GM12878 (cell line): ENCODE results near the gene ZNF628. TPM values are rescaled to one million over a fixed set of nuclear protein-coding genes. Genes with fewer than 3 reads are reported as not detected.

Experiments used
- ATAC-seq: fragments of 200-7000 bp; cut with Tn5 transposase; 3 replicates; pipeline ENCODE4 v1.9.1; 2020; ENCODE audit warnings: mild to moderate bottlenecking, moderate library complexity
- BruUV-seq: library from RNA; stranded (reverse); fragments of 400-500 nt; replicated peaks from 2 replicates; lab custom pipeline; 2021; lab: Mats Ljungman, UMichigan
- CTCF ChIA-PET: fragments of 300-600 bp; sonication (Branson Sonifier 250); formaldehyde crosslinking; extraction: SDS; loops from one replicate; lab custom pipeline; 2021; ENCODE audit warnings: inconsistent platforms; lab: Yijun Ruan, JAX
- POLR2A ChIA-PET: fragments of 350-600 bp; formaldehyde crosslinking; extraction: SDS; loops from one replicate; lab custom pipeline; 2021; ENCODE audit warnings: inconsistent platforms; lab: Charles Lee
- RAD21 ChIA-PET: fragments of 300-600 bp; sonication (Branson Sonifier 250); formaldehyde crosslinking; loops from one replicate; lab custom pipeline; 2023; ENCODE audit warnings: antibody characterized with exemption; ENCODE audit not compliant: unreplicated experiment; lab: Charles Lee
- SMC1A ChIA-PET: fragments of 300-600 bp; sonication (Branson Sonifier 250); formaldehyde crosslinking; loops from one replicate; lab custom pipeline; 2023; ENCODE audit not compliant: unreplicated experiment, uncharacterized antibody; lab: Charles Lee
- DNase-seq: peaks from one replicate; pipeline ENCODE4 v3.0.0-alpha.2; 2011; ENCODE audit warnings: low read depth, low spot score
- FAIRE-seq: peaks from 3 replicates; lab custom pipeline; 2011; peaks lifted over from hg19 to GRCh38; lab: Jason Lieb, UNC
- H2AFZ ChIP-seq: 2 replicates; pipeline ENCODE4 v1.6.0; 2011; ENCODE audit warnings: low read depth, low read length, control low read depth; ENCODE audit not compliant: control insufficient read depth
- H3K27ac ChIP-seq: 2 replicates; pipeline ENCODE4 v1.5.1; 2011; ENCODE audit warnings: control low read depth; ENCODE audit not compliant: control insufficient read depth, insufficient read depth
- H3K27me3 ChIP-seq, 2 experiments: replicated peaks in 1 of 2; 2 replicates each; pipeline versions ENCODE4 v1.6.0 to v1.6.1; 2011; ENCODE audit warnings: low read length in 1 of 2; ENCODE audit not compliant: control insufficient read depth in 2 of 2, insufficient read depth in 2 of 2
- H3K36me3 ChIP-seq, 2 experiments: 2 replicates each; pipeline ENCODE4 v1.5.1; 2011; ENCODE audit warnings: low read length in 1 of 2; ENCODE audit not compliant: control insufficient read depth in 2 of 2, insufficient read depth in 2 of 2
- H3K4me1 ChIP-seq: 2 replicates; pipeline ENCODE4 v1.6.1; 2011; ENCODE audit warnings: mild to moderate bottlenecking, low read length, moderate library complexity, mixed read lengths; ENCODE audit not compliant: control insufficient read depth, insufficient read depth
- H3K4me2 ChIP-seq: 2 replicates; pipeline ENCODE4 v1.6.0; 2011; ENCODE audit warnings: control low read depth; ENCODE audit not compliant: control insufficient read depth, insufficient read depth
- H3K4me3 ChIP-seq: fragments of 200-600 bp; sonication (generic); 2 replicates; pipeline ENCODE4 v1.5.1; 2016
- H3K79me2 ChIP-seq: 2 replicates; pipeline ENCODE4 v1.6.0; 2011; ENCODE audit warnings: low read length; ENCODE audit not compliant: control insufficient read depth, insufficient read depth
- H3K9ac ChIP-seq: 2 replicates; pipeline ENCODE4 v1.8.0; 2011; ENCODE audit warnings: low read length, control low read depth, mixed read lengths; ENCODE audit not compliant: control insufficient read depth, insufficient read depth
- H3K9me3 ChIP-seq: replicated peaks from 3 replicates; pipeline ENCODE4 v1.5.1; 2011; ENCODE audit warnings: mild to moderate bottlenecking, low read length; ENCODE audit not compliant: control insufficient read depth, insufficient read depth
- H4K20me1 ChIP-seq: 2 replicates; pipeline ENCODE4 v1.6.0; 2011; ENCODE audit not compliant: control insufficient read depth, insufficient read depth
- BCL11A ChIP-seq: IDR thresholded peaks from 2 replicates; pipeline ENCODE4 v1.6.1; 2011; ENCODE audit warnings: low read depth, low read length
- BRCA1 ChIP-seq: IDR thresholded peaks from 2 replicates; pipeline ENCODE4 v1.6.1; 2011; ENCODE audit warnings: low read depth, low read length, improper control_type of control experiment
- CBFB ChIP-seq: IDR thresholded peaks from 2 replicates; pipeline ENCODE4 v1.6.1; 2016; ENCODE audit warnings: antibody characterized with exemption, low read depth
- DPF2 ChIP-seq: fragments of 450-650 bp; IDR thresholded peaks from 2 replicates; pipeline ENCODE4 v1.6.1; 2017; ENCODE audit warnings: mild to moderate bottlenecking
- HDGF ChIP-seq: fragments of 450-650 bp; IDR thresholded peaks from 2 replicates; pipeline ENCODE4 v1.6.1; 2016; ENCODE audit warnings: antibody characterized with exemption
- HSF1 ChIP-seq: fragments of 150-350 bp; IDR thresholded peaks from 2 replicates; pipeline ENCODE4 v1.6.1; 2014; ENCODE audit warnings: mild to moderate bottlenecking, low read depth, low read length
- NFXL1 ChIP-seq: fragments of 450-650 bp; IDR thresholded peaks from 2 replicates; pipeline ENCODE4 v1.6.1; 2017; ENCODE audit warnings: antibody characterized with exemption, mild to moderate bottlenecking, borderline replicate concordance
- NFYA ChIP-seq: IDR thresholded peaks from 2 replicates; pipeline ENCODE4 v1.6.1; 2011; ENCODE audit warnings: low read depth, mild to moderate bottlenecking, low read length, improper control_type of control experiment, borderline replicate concordance
- RB1 ChIP-seq: fragments of 450-650 bp; formaldehyde crosslinking; IDR thresholded peaks from 2 replicates; pipeline ENCODE4 v1.6.1; 2017; ENCODE audit warnings: mild to moderate bottlenecking, borderline replicate concordance
- RFX5 ChIP-seq: IDR thresholded peaks from 2 replicates; pipeline ENCODE4 v1.6.1; 2011; ENCODE audit warnings: low read depth, low read length, improper control_type of control experiment
- ZZZ3 ChIP-seq: IDR thresholded peaks from 2 replicates; pipeline ENCODE4 v1.6.1; 2011; ENCODE audit warnings: low read depth; ENCODE audit not compliant: control insufficient read depth, insufficient read length
- WGBS: methylation state at CpG from one replicate; pipeline ENCODE4 v1.1.6; 2016; ENCODE audit warnings: low lambda C conversion rate; ENCODE audit not compliant: insufficient replicate concordance, insufficient coverage; ENCODE audit errors: missing lambda C conversion rate; 5-methylcytosine and 5-hydroxymethylcytosine counted together
- in situ Hi-C: fragments of 300-500 bp; cut with MboI; formaldehyde crosslinking; loops from 9 replicates; pipeline ENCODE4 v1.14.3; 2018; ENCODE audit warnings: mixed read lengths
- intact Hi-C: fragments of 100-400 bp; cut with micrococcal nuclease; formaldehyde crosslinking; loops from one replicate; pipeline ENCODE4 v1.14.2; 2022; ENCODE audit not compliant: unreplicated experiment
- polyA plus RNA-seq, 11 experiments: library from polyadenylated mRNA; depleted of rRNA in 4 of 11; unstranded in 6 of 11; stranded (reverse) in 5 of 11; fragments of >200 nt; fragmentation: Nextera tagmentation in 4 of 11; fragmentation: Illumina TruSeq in 1 of 11; extraction: Ambion mirVana in 4 of 11; extraction: Trizol in 1 of 11; gene quantifications; 1 replicate in 1 of 11; 2 replicates in 10 of 11; pipeline versions ENCODE4 v1.2.1 to v1.2.3, GENCODE V29; 2011 to 2016; ENCODE audit warnings: inconsistent platforms in 2 of 11, missing spikeins in 2 of 11, low read depth in 1 of 11
- total RNA-seq, 4 experiments: library from RNA; depleted of rRNA in 3 of 4; stranded (reverse); fragments of >200 nt in 3 of 4; fragmentation: Illumina TruSeq in 1 of 4; extraction: Trizol in 1 of 4; gene quantifications; 2 replicates each; pipeline versions ENCODE4 v1.2.1 to v1.2.3, GENCODE V29; 2013 to 2021
- TF ChIP-seq, protein P1 (sequence below): fragments of 450-650 bp; formaldehyde crosslinking; IDR thresholded peaks from 2 replicates; pipeline ENCODE4 v1.4.0; 2022; ENCODE audit warnings: mild to moderate bottlenecking, moderate library complexity
- TF ChIP-seq, protein P2 (sequence below): fragments of 450-650 bp; IDR thresholded peaks from 2 replicates; pipeline ENCODE4 v1.6.1; 2017; ENCODE audit warnings: mild to moderate bottlenecking, moderate library complexity

Gene ZNF628
- total and polyA plus RNA-seq, 10 of the 15 experiments (the other 5 are each of a cell fraction or from before 2014, with no cell fraction given), result 0.04 to 11.3 (median 1.6) TPM; not detected in 1

- no peak within 1 kb of the TSS for H3K27ac ChIP-seq
- ATAC-seq (no peak), FAIRE-seq (no peak), DNase-seq (no peak)
- no peak within 1 kb of the TSS for H3K9ac ChIP-seq
- no peak within 1 kb of the TSS for H2AFZ ChIP-seq
- peaks cover 6% of the 10 kb centered on the region for H3K4me1 ChIP-seq
- TF ChIP-seq BCL11A (no peak), ZZZ3 (no peak), RFX5 (no peak), NFXL1 (no peak), HSF1 (no peak), RB1 (no peak), CBFB (no peak), BRCA1 (no peak), DPF2 (no peak), HDGF (no peak), NFYA (no peak)
- TF ChIP-seq, protein P1, sequence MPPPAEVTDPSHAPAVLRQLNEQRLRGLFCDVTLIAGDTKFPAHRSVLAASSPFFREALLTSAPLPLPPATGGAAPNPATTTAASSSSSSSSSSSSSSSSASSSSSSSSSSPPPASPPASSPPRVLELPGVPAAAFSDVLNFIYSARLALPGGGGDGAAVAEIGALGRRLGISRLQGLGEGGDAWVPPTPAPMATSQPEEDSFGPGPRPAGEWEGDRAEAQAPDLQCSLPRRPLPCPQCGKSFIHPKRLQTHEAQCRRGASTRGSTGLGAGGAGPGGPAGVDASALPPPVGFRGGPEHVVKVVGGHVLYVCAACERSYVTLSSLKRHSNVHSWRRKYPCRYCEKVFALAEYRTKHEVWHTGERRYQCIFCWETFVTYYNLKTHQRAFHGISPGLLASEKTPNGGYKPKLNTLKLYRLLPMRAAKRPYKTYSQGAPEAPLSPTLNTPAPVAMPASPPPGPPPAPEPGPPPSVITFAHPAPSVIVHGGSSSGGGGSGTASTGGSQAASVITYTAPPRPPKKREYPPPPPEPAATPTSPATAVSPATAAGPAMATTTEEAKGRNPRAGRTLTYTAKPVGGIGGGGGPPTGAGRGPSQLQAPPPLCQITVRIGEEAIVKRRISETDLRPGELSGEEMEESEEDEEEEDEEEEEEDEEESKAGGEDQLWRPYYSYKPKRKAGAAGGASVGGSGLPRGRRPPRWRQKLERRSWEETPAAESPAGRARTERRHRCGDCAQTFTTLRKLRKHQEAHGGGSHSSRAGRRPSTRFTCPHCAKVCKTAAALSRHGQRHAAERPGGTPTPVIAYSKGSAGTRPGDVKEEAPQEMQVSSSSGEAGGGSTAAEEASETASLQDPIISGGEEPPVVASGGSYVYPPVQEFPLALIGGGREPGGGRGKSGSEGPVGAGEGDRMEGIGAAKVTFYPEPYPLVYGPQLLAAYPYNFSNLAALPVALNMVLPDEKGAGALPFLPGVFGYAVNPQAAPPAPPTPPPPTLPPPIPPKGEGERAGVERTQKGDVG (CRISPR knock-in tag), result no peak
- TF ChIP-seq, protein P2, sequence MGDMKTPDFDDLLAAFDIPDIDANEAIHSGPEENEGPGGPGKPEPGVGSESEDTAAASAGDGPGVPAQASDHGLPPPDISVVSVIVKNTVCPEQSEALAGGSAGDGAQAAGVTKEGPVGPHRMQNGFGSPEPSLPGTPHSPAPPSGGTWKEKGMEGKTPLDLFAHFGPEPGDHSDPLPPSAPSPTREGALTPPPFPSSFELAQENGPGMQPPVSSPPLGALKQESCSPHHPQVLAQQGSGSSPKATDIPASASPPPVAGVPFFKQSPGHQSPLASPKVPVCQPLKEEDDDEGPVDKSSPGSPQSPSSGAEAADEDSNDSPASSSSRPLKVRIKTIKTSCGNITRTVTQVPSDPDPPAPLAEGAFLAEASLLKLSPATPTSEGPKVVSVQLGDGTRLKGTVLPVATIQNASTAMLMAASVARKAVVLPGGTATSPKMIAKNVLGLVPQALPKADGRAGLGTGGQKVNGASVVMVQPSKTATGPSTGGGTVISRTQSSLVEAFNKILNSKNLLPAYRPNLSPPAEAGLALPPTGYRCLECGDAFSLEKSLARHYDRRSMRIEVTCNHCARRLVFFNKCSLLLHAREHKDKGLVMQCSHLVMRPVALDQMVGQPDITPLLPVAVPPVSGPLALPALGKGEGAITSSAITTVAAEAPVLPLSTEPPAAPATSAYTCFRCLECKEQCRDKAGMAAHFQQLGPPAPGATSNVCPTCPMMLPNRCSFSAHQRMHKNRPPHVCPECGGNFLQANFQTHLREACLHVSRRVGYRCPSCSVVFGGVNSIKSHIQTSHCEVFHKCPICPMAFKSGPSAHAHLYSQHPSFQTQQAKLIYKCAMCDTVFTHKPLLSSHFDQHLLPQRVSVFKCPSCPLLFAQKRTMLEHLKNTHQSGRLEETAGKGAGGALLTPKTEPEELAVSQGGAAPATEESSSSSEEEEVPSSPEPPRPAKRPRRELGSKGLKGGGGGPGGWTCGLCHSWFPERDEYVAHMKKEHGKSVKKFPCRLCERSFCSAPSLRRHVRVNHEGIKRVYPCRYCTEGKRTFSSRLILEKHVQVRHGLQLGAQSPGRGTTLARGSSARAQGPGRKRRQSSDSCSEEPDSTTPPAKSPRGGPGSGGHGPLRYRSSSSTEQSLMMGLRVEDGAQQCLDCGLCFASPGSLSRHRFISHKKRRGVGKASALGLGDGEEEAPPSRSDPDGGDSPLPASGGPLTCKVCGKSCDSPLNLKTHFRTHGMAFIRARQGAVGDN, result no peak
- SMC1A ChIA-PET, result interaction anchor here (1.7 to 1.8 kb wide), 3 partner anchors 10 to 16 kb away, joined by 4 to 6 read pairs (median 5); no protein-coding TSS in a partner anchor
- H3K4me3 ChIP-seq, result no peak within 1 kb of the TSS
- CTCF ChIA-PET, result interaction anchor here (3.4 kb wide), 1 partner anchor 16 kb away, joined by 22 read pairs; no protein-coding TSS in a partner anchor
- intact Hi-C loops (no loop called here), in situ Hi-C loops (no loop called here)
- H3K36me3 ChIP-seq, result peaks cover 0 to 3% of the 10 kb centered on the region in 2 experiments; a peak in 2 of 4 replicates
- no peaks in the 10 kb centered on the region for H3K9me3 ChIP-seq
- no peaks in the 10 kb centered on the region; a peak in 1 of 4 replicates for H3K27me3 ChIP-seq
- H3K79me2 ChIP-seq, result no peaks in the 10 kb centered on the region; the same call in 1 of the 2 replicates
- no peak within 1 kb of the TSS for H3K4me2 ChIP-seq
- H4K20me1 ChIP-seq, result no peaks in the 10 kb centered on the region
- 0% methylated on average over 4 of the region's 21 CpGs for WGBS
- BruUV-seq, result no TSS peak
- POLR2A ChIA-PET, result interaction anchor here (0.6 to 1.6 kb wide), 3 partner anchors 11 to 137 kb away, joined by 3 to 4 read pairs (median 3); partner anchors contain the start of gene ZNF628
- RAD21 ChIA-PET, result no interaction called here
Observed at GRCh38 chr19:55487924-55488687, 11.7 kb downstream of the ZNF628 start, which contains the start of gene SSC5D. TSS of gene SSC5D (plus strand) at chr19:55488436. CDS start at chr19:55488590, 154 bp downstream.
